Stimulated activated naive CD4-positive, alpha-beta T cell treated with Interleukin-2 at 50 U/mL for 16 hours (primary cell): ENCODE measurements around the gene RPL31.

Experiments used
- DNase-seq: peaks from one replicate; lab custom pipeline; 2025; lab: John Stamatoyannopoulos, UW

RPL31 gene

GRCh38 chr2:100995309-100996075 is 6.6 kb upstream of the RPL31 start:
- DNase-seq, result no peak

- DNase-seq, result no peak
Measured at GRCh38 chr2:100997509-100998234, 4.4 kb upstream of the RPL31 start.

GRCh38 chr2:100998235-100998573 is 3.9 kb upstream of the RPL31 start:
- DNase-seq, result no peak

- no peak for DNase-seq
Measured at GRCh38 chr2:100999995-101000394, 2.1 kb upstream of the RPL31 start.

- DNase-seq, result peak; percentile 33
Measured at GRCh38 chr2:101002562-101003277, 631 bp downstream of the RPL31 start.

- no peak for DNase-seq
Measured at GRCh38 chr2:101003278-101003775, 1.2 kb downstream of the RPL31 start.

- no peak for DNase-seq
Measured at GRCh38 chr2:101004620-101005325, 2.7 kb downstream of the RPL31 start.

GRCh38 chr2:101006065-101006715 is 4.1 kb downstream of the RPL31 start:
- no peak for DNase-seq

- DNase-seq, result no peak
Measured at GRCh38 chr2:101007415-101008345, 5.6 kb downstream of the RPL31 start.

- DNase-seq, result no peak
Measured at GRCh38 chr2:101011152-101011551, 9.1 kb downstream of the RPL31 start.

- DNase-seq, result no peak
Measured at GRCh38 chr2:101012054-101012705, 10.1 kb downstream of the RPL31 start.

- no peak for DNase-seq
Measured at GRCh38 chr2:101012706-101013181, 10.7 kb downstream of the RPL31 start.

GRCh38 chr2:101014264-101014857 is 12.3 kb downstream of the RPL31 start:
- DNase-seq, result no peak

- no peak for DNase-seq
Measured at GRCh38 chr2:101017371-101017770, 15.3 kb downstream of the RPL31 start.

- DNase-seq, result no peak
Measured at GRCh38 chr2:101018934-101019333, 16.8 kb downstream of the RPL31 start.

GRCh38 chr2:101022221-101022620 is 20.1 kb downstream of the RPL31 start:
- no peak for DNase-seq

- no peak for DNase-seq
Measured at GRCh38 chr2:101023327-101024107, 21.4 kb downstream of the RPL31 start.

- no peak for DNase-seq
Measured at GRCh38 chr2:101025561-101025960, 23.5 kb downstream of the RPL31 start.
